BE2C (cell line): ENCODE measurements around the gene PPP1CA.

ENCODE experiments used
- DNase-seq: peaks from one replicate; pipeline ENCODE4 v3.0.0-alpha.2; 2020
- H3K27me3 ChIP-seq: fragments of 250-450 bp; sonication (Bioruptor Pico); 2 replicates; pipeline ENCODE4 v1.5.1; 2020; ENCODE audit warnings: mild to moderate bottlenecking
- H3K36me3 ChIP-seq: fragments of 250-450 bp; sonication (Bioruptor Pico); 2 replicates; pipeline ENCODE4 v1.5.1; 2020; ENCODE audit warnings: mild to moderate bottlenecking
- H3K4me1 ChIP-seq: fragments of 250-450 bp; sonication (Bioruptor Pico); 2 replicates; pipeline ENCODE4 v1.5.1; 2020
- H3K4me3 ChIP-seq: 2 replicates; pipeline ENCODE4 v1.5.1; 2011; ENCODE audit warnings: low read depth, low read length
- H3K9me3 ChIP-seq: fragments of 250-450 bp; sonication (Bioruptor Pico); 2 replicates; pipeline ENCODE4 v1.5.1; 2020
- TF ChIP-seq, protein P1 (sequence below): IDR thresholded peaks from 2 replicates; pipeline ENCODE4 v1.5.1; 2012; ENCODE audit warnings: mild to moderate bottlenecking, low read depth, low read length

Gene PPP1CA

DNA sequence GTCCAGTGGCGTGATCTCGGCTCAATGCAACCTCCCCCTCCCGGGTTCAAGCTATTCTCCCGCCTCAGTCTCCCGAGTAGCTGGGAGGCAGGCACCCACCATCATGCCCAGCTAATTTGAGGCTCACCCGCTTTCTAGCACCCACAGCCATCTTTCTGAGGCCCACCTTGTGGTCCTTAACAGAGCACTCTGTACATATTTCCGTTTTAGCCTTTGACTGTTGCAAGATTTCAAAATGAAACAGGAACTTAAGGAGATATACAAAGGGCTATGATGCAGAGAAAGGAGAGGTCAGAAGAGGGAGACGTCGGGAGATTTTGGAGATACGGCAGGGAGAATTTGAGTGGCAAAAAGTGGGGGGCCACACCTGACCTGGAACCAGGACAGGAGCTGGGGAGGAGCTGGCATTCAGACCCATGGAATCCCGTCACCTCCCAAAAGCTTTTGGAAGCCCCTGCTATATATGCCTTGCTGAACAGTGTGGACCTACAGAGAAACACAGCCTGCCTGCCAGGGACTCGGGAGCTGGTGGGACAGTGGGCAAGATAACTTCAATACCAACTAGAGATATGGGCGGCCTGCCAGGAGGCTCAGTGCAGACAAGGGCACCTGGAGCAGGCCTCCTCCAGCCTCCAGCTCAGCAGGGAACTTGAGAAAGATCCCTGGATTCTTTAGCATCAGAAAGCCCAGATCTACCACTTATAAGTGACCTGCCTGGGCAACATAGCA, 20.2 kb downstream of the PPP1CA start:
- TF ChIP-seq, protein P1, sequence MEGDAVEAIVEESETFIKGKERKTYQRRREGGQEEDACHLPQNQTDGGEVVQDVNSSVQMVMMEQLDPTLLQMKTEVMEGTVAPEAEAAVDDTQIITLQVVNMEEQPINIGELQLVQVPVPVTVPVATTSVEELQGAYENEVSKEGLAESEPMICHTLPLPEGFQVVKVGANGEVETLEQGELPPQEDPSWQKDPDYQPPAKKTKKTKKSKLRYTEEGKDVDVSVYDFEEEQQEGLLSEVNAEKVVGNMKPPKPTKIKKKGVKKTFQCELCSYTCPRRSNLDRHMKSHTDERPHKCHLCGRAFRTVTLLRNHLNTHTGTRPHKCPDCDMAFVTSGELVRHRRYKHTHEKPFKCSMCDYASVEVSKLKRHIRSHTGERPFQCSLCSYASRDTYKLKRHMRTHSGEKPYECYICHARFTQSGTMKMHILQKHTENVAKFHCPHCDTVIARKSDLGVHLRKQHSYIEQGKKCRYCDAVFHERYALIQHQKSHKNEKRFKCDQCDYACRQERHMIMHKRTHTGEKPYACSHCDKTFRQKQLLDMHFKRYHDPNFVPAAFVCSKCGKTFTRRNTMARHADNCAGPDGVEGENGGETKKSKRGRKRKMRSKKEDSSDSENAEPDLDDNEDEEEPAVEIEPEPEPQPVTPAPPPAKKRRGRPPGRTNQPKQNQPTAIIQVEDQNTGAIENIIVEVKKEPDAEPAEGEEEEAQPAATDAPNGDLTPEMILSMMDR = no peak
- no peak for DNase-seq
- no peaks in the 10 kb centered on the region for H3K9me3 ChIP-seq
- no peaks in the 10 kb centered on the region for H3K36me3 ChIP-seq
- no peak overlapping the region for H3K4me3 ChIP-seq
- peaks cover 1% of the 10 kb centered on the region; the same call in 1 of the 2 replicates for H3K27me3 ChIP-seq
- peaks cover 6% of the 10 kb centered on the region for H3K4me1 ChIP-seq

DNA sequence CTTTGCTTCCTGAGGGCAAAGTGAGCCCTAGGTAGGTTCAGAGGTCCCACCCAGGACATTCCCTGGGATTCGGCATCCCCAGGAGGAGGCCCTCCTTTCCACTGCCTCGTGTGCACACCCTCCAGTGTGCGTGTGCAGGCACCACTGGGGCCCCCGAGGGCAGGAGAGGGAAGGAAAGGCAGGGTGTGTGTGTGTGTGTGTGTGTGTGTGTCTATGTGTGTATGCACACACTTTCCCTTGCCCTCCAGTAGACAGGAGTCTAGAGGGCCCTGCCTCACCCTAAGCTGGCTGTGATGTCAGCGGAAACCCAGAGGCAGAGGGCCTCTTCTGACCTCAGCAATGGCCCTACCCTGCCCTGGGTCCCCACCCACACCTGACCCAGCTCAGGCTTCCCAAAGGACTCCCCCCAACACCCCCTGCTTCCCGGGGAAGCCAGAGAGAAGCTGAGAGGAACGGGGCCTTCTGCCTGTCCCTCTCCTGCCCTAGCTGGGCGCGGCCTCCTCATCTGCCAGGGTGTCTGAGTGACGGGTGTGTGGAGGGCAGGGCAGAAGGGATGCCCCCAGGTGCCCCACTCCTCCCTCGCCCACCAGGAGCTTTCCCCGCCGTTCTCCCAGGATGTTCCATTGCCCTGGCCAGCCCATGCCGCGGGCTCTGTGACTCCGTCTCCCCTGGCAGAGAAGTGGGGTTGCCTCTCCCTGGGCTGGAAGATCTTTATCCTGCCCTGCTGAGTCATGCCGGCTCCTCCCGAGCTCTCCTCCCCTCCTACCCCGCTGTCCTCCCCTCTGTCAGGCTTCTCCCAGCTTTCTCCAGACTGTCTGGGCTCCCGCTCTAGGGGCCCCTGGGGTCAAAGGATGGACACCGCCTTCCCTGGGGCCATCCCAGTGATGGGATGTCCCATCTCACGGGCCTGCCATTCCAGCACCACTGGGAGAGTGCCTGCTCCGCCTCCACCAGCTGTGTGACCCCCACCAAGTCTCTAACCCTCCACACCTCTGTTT, 22.3 kb downstream of the PPP1CA start:
- DNase-seq = no peak
- H3K27me3 ChIP-seq = peaks cover 9% of the 10 kb centered on the region
- TF ChIP-seq, protein P1 = no peak
- no peaks in the 10 kb centered on the region for H3K36me3 ChIP-seq
- peaks cover 8% of the 10 kb centered on the region for H3K4me1 ChIP-seq
- no peak overlapping the region for H3K4me3 ChIP-seq
- H3K9me3 ChIP-seq = no peaks in the 10 kb centered on the region

DNA sequence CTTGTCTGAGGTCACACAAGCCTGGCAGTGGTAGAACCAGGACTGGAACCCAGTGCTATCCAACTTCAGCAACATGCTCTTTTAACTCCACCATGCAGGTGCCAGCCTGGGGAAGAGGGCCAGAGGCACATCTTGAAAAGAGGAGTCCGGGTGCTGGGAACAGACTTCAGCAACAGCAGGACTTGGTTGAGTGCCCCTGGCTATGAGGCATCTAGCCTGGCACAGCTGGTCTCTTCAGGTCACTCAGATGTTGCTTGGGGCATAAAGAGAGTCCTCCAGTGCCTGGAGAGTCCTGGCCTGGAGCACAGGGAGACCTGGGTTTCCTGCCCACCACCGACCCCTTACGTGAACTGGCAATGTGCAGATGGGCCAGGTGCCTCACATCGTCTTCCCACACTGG, 23.1 kb downstream of the PPP1CA start:
- TF ChIP-seq, protein P1 = no peak
- Histone ChIP-seq H3K4me1 (peaks cover 14% of the 10 kb centered on the region), H3K27me3 (peaks cover 16% of the 10 kb centered on the region), H3K36me3 (no peaks in the 10 kb centered on the region), H3K4me3 (no peak overlapping the region), H3K9me3 (no peaks in the 10 kb centered on the region)
- DNase-seq = no peak

DNA sequence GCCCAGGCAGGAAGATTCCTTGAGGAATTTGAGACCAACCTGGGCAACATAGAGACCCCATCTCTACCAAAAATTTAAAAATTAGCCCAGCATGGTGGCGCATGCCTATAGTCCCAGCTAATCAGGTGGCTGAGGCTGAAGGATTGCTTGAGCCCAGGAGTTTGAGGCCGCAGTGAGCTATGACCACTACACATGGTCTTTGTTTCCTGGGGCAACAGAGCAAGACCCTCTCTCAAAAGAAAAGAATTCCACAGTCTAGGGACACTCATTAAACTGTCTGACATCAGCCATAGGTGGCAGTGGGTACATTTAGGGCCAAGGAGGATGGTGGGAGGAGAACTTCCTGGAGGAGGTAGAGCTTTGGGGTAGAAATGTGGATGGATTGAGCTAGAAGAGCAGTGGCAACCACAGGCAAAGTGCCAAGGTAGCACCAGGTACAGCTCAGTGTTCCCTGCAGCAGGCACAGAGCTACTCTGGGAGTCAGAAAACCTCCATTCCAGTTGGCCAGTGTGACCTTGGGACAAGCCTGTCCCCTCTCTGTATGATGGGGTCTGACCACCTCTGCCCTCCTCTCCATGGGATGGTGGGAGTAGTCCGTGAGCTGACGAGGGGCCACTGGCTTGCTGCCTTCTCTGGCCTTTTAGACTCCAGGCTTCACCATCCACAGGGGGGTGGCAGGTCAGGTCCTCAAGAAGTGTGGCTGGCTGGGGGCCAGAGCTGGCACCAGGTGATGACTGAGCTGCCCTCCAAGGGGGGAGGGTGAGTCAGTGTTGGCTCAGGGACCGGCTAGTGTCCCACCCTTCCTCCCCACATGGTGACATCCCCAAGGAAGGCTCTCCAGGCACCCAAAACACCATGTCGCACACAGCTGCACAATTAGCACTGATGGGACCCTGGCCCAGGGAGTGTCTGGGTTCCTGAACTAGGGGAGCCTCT, 24.5 kb downstream of the PPP1CA start:
- H3K4me1 ChIP-seq = peaks cover 14% of the 10 kb centered on the region
- TF ChIP-seq, protein P1 = no peak
- DNase-seq = no peak
- no peaks in the 10 kb centered on the region for H3K36me3 ChIP-seq
- H3K27me3 ChIP-seq = peaks cover 23% of the 10 kb centered on the region
- no peaks in the 10 kb centered on the region for H3K9me3 ChIP-seq
- H3K4me3 ChIP-seq = no peak overlapping the region

DNA sequence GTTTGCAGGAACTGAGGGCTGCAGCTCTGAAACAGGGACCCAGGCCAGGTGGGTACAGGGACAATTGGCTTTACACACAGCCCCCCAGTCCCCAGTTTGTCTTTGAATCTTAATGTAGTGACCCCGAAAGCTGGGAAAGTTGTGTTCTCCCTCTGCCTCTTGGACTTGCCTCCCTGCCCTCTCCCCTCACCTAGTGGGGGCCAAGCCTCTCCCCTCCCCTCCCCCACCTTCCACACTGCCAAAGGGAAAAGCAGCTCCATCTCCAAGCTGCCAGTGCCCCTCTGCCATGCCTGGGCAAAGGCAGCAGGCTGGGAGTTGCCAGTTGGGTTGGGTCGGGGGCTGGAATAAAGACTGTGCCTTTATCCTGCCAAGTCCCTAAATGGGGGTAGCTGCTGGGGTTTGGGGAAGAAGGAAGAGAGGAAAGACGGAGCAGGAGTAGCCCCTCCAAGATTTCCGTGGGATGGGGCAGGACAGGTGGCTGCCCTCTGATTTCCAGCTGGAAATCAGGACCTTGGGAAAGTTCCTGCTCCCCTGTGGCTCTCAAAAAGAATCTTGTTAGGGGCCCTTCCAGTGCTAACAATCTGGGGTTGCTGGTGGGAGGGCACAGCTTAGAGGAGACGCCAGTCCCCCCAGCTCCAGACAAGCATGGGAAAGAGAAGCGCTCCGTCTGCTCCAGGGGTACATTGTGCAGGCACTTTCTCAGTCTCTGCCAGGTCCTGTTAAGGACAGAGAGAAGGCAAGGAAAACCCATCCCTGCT, 25.4 kb downstream of the PPP1CA start:
- TF ChIP-seq, protein P1 = no peak
- Histone ChIP-seq H3K27me3 (peaks cover 28% of the 10 kb centered on the region), H3K4me1 (peaks cover 14% of the 10 kb centered on the region), H3K9me3 (no peaks in the 10 kb centered on the region), H3K36me3 (no peaks in the 10 kb centered on the region), H3K4me3 (no peak overlapping the region)
- DNase-seq = no peak
